ENCODE data around the gene NHSL1. TPM values are rescaled to one million over a fixed set of nuclear protein-coding genes. Genes with fewer than 3 reads are reported as not detected.

The NHSL1 gene
- total and polyA plus RNA-seq, 11 donors: 13.9 to 103 (median 46.1) TPM

DNA sequence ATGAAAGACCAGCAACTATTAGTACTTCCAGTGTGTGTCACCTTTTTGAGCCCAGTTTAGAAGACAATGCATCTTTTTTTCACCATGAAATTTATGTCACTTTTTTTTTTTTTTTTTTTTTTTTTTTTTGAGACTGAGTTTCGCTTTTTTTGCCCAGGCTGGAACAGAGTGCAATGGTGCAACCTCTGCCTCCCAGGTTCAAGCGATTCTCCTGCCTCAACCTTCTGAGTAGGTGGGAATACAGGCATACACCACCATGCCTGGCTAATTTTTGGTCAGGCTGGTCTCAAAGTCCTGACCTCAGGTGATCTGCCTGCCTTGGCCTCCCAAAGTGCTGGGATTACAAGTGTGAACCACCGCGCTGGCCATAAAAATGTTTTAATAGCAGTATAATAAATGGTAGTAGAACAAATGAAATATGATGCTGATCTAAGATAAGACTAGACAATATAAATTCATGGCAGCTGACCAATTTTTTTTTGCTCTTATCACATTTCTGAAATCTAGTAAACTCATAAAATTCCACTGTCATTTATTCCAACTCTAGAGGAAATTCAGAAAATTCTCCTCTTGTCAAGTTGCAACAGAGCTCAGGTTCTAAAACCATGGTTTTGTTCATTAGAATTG is 21.3 kb downstream of the NHSL1 start:
- Histone ChIP-seq H3K27me3 (no peaks in the 10 kb centered on the region), H3K9me3 (no peaks in the 10 kb centered on the region), H3K36me3 (peaks cover 0 to under 1% (median 0%) of the 10 kb centered on the region in 9 donors), H3K4me1 (peaks cover 0 to 15% (median 1%) of the 10 kb centered on the region in 12 donors), H3K27ac (no peak overlapping the region), H3K4me3 (no peak overlapping the region)
- ATAC-seq (no peak), DNase-seq (no peak)
- intact Hi-C loops (cut with DNase I): no loop called here
- TF ChIP-seq, protein P1, sequence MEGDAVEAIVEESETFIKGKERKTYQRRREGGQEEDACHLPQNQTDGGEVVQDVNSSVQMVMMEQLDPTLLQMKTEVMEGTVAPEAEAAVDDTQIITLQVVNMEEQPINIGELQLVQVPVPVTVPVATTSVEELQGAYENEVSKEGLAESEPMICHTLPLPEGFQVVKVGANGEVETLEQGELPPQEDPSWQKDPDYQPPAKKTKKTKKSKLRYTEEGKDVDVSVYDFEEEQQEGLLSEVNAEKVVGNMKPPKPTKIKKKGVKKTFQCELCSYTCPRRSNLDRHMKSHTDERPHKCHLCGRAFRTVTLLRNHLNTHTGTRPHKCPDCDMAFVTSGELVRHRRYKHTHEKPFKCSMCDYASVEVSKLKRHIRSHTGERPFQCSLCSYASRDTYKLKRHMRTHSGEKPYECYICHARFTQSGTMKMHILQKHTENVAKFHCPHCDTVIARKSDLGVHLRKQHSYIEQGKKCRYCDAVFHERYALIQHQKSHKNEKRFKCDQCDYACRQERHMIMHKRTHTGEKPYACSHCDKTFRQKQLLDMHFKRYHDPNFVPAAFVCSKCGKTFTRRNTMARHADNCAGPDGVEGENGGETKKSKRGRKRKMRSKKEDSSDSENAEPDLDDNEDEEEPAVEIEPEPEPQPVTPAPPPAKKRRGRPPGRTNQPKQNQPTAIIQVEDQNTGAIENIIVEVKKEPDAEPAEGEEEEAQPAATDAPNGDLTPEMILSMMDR (IDR thresholded peaks at IDR 0.05): no peak
- no peak for TF ChIP-seq POLR2A (IDR thresholded peaks at IDR 0.05)
- WGBS, 4 donors: 78 to 91% (median 84%) methylated on average over 4 of the region's 4 CpGs

DNA sequence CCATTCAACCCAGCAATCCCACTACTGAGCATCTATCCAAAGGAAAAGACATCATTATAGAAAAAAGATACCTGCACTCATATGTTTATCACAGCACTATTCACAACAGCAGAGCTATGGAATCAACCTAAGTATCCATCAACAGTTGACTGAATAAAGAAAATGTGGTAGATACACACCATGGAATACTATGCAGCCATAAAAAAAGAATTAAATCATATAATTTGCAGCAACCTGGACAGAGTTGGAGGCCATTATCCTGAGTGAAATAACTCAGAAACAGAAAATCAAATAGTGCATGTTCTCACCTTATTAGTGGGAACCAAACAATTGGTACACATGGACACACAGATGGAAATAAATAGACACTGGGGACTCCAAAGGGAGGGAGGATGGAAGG is 23.2 kb downstream of the NHSL1 start:
- TF ChIP-seq, protein P1 (IDR thresholded peaks at IDR 0.05): no peak
- no peak for TF ChIP-seq POLR2A (IDR thresholded peaks at IDR 0.05)
- H3K4me1 ChIP-seq: peaks cover 0 to 13% (median 1%) of the 10 kb centered on the region in 12 donors
- H3K27me3 ChIP-seq: no peaks in the 10 kb centered on the region
- intact Hi-C loops (cut with DNase I): no loop called here
- no peak overlapping the region for H3K27ac ChIP-seq
- ATAC-seq (no peak), DNase-seq (no peak)
- no peak overlapping the region for H3K4me3 ChIP-seq
- H3K9me3 ChIP-seq: no peaks in the 10 kb centered on the region
- peaks cover 0 to 19% (median 0%) of the 10 kb centered on the region in 9 donors for H3K36me3 ChIP-seq

DNA sequence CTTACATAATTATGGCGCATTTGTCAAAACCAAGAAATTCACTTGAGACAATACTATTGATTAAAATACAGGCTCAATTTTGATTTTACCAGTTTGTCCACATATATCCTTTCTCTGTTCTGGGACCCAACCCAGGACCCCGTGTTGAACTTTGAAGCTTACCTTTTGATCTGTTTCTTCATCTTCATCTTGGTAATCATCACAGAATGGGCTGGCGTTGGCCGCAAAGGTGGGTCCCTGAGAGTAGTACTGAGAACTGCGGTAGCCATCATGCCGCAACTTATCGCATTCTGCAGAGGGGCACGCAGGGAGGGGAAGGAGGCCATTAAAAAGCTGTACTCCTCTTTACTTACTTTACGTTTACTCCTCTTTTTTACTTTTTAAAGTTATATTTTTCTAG is 26.1 kb downstream of the NHSL1 start:
- no peak overlapping the region for H3K27ac ChIP-seq
- peaks cover 0 to 47% (median 14%) of the 10 kb centered on the region in 9 donors for H3K36me3 ChIP-seq
- 91 to 97% (median 92%) methylated on average over 9 of the region's 9 CpGs for WGBS, 4 donors
- no peak overlapping the region for H3K4me3 ChIP-seq
- intact Hi-C loops (cut with DNase I): no loop called here
- DNase-seq (no peak), ATAC-seq (no peak)
- H3K4me1 ChIP-seq: no peaks in the 10 kb centered on the region
- no peak for TF ChIP-seq POLR2A (IDR thresholded peaks at IDR 0.05)
- TF ChIP-seq, protein P1 (IDR thresholded peaks at IDR 0.05): no peak
- H3K27me3 ChIP-seq: no peaks in the 10 kb centered on the region
- no peaks in the 10 kb centered on the region for H3K9me3 ChIP-seq

DNA sequence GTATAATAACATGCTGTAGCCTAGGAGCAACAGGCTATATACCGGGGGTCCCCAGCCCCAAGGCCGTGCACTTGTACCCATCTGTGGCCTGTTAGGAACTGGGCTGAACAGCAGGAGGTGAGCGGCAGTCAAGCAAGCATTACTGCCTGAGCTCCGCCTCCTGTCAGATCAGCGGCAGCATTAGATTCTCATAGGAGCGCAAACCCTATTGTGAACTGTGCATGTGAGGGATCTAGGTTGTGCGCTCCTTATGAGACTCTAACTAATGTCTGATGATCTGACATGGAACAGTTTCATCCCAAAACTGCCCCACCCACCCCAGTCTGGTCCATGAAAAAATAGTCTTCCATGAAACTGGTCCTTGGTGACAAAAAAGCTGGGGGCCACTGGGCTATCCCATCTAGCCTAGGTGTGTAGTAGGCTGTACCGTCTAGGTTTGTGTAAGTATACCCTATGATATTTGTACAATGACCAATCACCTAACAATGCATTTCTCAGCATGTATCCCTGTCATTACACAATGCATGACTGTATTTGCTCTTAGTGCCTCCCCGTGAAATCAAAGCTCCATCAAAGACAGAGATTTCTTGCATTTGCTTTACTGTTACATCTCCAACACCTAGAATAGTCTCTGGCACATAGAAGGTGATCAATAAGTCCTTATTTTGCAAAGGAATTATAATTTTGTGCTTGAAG is 30.8 kb downstream of the NHSL1 start:
- Histone ChIP-seq H3K27me3 (no peaks in the 10 kb centered on the region), H3K4me3 (no peak overlapping the region), H3K4me1 (no peaks in the 10 kb centered on the region), H3K36me3 (peaks cover 0 to 74% (median 20%) of the 10 kb centered on the region in 9 donors), H3K9me3 (no peaks in the 10 kb centered on the region), H3K27ac (no peak overlapping the region)
- no peak for DNase-seq
- no peak for TF ChIP-seq POLR2A (IDR thresholded peaks at IDR 0.05)
- TF ChIP-seq, protein P1 (IDR thresholded peaks at IDR 0.05): no peak
- intact Hi-C loops (cut with DNase I): no loop called here
- WGBS, 4 donors: 94 to 98% (median 96%) methylated on average over 9 of the region's 9 CpGs
- no peak for ATAC-seq
